Parathyroid adenoma (tissue), 2 donors: ENCODE results near the gene SLC13A1.

Experiments
- H2AFZ ChIP-seq: fragments of 300-600 bp; sonication (generic); one replicate; pipeline ENCODE4 v1.7.0; 2017; ENCODE audit warnings: antibody characterized with exemption, mild to moderate bottlenecking
- H3K27ac ChIP-seq: fragments of 300-600 bp; sonication (generic); one replicate; pipeline ENCODE4 v1.7.0; 2017
- H3K27me3 ChIP-seq: fragments of 300-600 bp; sonication (generic); one replicate; pipeline ENCODE4 v1.7.0; 2017; ENCODE audit warnings: low read length; ENCODE audit not compliant: control insufficient read depth, insufficient read depth
- H3K36me3 ChIP-seq: fragments of 300-600 bp; sonication (generic); one replicate; pipeline ENCODE4 v1.7.0; 2017; ENCODE audit warnings: low read length; ENCODE audit not compliant: control insufficient read depth, insufficient read depth
- H3K4me1 ChIP-seq: fragments of 300-600 bp; sonication (generic); one replicate; pipeline ENCODE4 v1.7.0; 2017; ENCODE audit warnings: control low read depth
- H3K4me2 ChIP-seq: fragments of 300-600 bp; sonication (generic); one replicate; pipeline ENCODE4 v1.7.0; 2017; ENCODE audit warnings: low read length
- H3K4me3 ChIP-seq: fragments of 300-600 bp; sonication (generic); one replicate; pipeline ENCODE4 v1.7.0; 2017; ENCODE audit warnings: low read depth, low read length
- H3K79me2 ChIP-seq: fragments of 300-600 bp; sonication (generic); one replicate; pipeline ENCODE4 v1.7.0; 2017; ENCODE audit warnings: control low read depth
- H3K9ac ChIP-seq: fragments of 300-600 bp; sonication (generic); one replicate; pipeline ENCODE4 v1.7.0; 2017; ENCODE audit warnings: mild to moderate bottlenecking
- H3K9me3 ChIP-seq: fragments of 300-600 bp; sonication (generic); one replicate; pipeline ENCODE4 v1.7.0; 2017; ENCODE audit warnings: low read length; ENCODE audit not compliant: control insufficient read depth
- TF ChIP-seq, protein P1 (sequence below): fragments of 300-600 bp; sonication (generic); IDR thresholded peaks from one replicate; pipeline ENCODE4 v1.7.0; 2017; ENCODE audit warnings: antibody characterized with exemption, mild to moderate bottlenecking
- donor health status: primary hyperparathyroidism.

The SLC13A1 gene

DNA sequence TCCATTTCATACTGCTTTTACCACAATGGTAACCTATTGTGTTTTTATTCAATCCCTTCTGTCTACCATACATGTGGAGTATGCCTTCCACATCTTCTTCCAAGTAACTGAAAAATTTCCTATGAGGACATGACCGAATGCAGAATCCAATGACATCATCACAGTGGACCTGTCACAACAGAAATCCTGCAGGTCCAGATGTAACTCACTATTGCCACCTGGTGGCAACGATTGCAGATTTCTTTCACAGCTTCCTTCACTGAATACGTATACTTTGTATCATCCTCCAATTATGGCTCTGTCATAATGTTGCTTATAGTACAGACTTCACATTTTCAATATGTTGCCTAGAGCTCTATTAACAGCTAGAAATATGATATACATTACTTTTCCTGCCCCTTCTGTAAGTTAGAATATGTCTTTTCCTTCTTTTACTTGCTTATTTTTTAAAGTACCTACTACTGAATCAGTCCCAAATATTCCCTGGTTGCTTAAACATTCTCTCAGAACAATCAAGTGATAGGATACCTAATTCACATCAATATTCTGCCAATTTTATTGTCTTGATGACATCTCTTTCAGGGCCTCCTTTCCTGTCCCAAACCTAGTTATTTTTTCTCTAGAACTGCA, 45.4 kb downstream of the SLC13A1 start:
- no peaks in the 10 kb centered on the region for H3K79me2 ChIP-seq
- no peak overlapping the region for H2AFZ ChIP-seq
- H3K9ac ChIP-seq = no peak overlapping the region
- H3K27me3 ChIP-seq = no peaks in the 10 kb centered on the region
- no peak overlapping the region for H3K4me2 ChIP-seq
- TF ChIP-seq, protein P1, sequence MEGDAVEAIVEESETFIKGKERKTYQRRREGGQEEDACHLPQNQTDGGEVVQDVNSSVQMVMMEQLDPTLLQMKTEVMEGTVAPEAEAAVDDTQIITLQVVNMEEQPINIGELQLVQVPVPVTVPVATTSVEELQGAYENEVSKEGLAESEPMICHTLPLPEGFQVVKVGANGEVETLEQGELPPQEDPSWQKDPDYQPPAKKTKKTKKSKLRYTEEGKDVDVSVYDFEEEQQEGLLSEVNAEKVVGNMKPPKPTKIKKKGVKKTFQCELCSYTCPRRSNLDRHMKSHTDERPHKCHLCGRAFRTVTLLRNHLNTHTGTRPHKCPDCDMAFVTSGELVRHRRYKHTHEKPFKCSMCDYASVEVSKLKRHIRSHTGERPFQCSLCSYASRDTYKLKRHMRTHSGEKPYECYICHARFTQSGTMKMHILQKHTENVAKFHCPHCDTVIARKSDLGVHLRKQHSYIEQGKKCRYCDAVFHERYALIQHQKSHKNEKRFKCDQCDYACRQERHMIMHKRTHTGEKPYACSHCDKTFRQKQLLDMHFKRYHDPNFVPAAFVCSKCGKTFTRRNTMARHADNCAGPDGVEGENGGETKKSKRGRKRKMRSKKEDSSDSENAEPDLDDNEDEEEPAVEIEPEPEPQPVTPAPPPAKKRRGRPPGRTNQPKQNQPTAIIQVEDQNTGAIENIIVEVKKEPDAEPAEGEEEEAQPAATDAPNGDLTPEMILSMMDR = peak; percentile 61
- H3K4me1 ChIP-seq = no peaks in the 10 kb centered on the region
- no peak overlapping the region for H3K27ac ChIP-seq
- H3K4me3 ChIP-seq = no peak overlapping the region
- H3K36me3 ChIP-seq = no peaks in the 10 kb centered on the region
- H3K9me3 ChIP-seq = no peaks in the 10 kb centered on the region

- H3K4me2 ChIP-seq = no peak overlapping the region
- no peaks in the 10 kb centered on the region for H3K4me1 ChIP-seq
- no peaks in the 10 kb centered on the region for H3K79me2 ChIP-seq
- H3K4me3 ChIP-seq = no peak overlapping the region
- TF ChIP-seq, protein P1 = no peak
- no peak overlapping the region for H2AFZ ChIP-seq
- H3K9ac ChIP-seq = no peak overlapping the region
- H3K9me3 ChIP-seq = no peaks in the 10 kb centered on the region
- H3K27me3 ChIP-seq = no peaks in the 10 kb centered on the region
- no peaks in the 10 kb centered on the region for H3K36me3 ChIP-seq
- no peak overlapping the region for H3K27ac ChIP-seq
These were observed 48.3 kb downstream of the SLC13A1 start for GRCh38 chr7:123151443-123151842.

- no peak overlapping the region for H3K27ac ChIP-seq
- TF ChIP-seq, protein P1 = no peak
- H3K4me3 ChIP-seq = no peak overlapping the region
- H3K9me3 ChIP-seq = no peaks in the 10 kb centered on the region
- H3K79me2 ChIP-seq = no peaks in the 10 kb centered on the region
- no peaks in the 10 kb centered on the region for H3K27me3 ChIP-seq
- H2AFZ ChIP-seq = no peak overlapping the region
- no peak overlapping the region for H3K9ac ChIP-seq
- H3K36me3 ChIP-seq = no peaks in the 10 kb centered on the region
- H3K4me1 ChIP-seq = no peaks in the 10 kb centered on the region
- no peak overlapping the region for H3K4me2 ChIP-seq
These were observed 51.0 kb downstream of the SLC13A1 start for GRCh38 chr7:123148813-123149212.

DNA sequence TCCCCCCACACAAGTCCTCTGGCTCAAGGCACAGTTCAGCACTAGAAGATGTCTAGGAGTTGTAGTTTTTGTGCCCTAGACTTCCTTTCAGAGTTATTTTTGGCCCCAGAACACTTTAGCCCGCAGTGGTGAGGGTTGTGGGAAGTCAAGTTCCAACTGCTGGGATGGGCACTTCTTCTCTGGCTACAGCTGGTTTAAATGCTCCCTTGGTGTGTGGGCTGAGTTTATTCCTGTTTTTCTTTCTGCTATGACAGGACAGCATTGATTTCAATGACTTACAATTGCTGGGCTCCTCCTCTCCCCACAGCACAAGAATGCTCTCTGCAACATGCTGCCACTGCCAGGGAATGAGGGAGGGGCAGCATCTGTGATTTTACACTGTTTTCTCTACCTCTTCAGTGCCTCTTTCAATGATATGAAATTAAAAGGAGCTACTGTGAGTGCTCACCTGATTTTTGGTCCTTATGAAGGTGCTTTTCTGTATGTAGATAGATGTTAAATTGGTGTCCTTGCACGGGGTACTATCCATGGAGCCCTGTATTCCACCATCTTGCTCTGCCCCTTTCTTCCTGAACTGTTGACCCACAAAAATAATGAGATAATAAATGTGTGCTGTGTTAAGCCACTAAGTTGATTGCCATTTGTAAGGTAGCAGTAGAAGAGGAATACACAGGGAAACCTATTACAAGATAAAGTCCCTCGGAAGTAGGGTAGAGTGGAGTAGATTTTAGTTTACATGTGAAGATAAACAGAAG, 56.3 kb downstream of the SLC13A1 start:
- no peaks in the 10 kb centered on the region for H3K4me1 ChIP-seq
- H3K4me2 ChIP-seq = no peak overlapping the region
- no peaks in the 10 kb centered on the region for H3K27me3 ChIP-seq
- no peak overlapping the region for H2AFZ ChIP-seq
- H3K27ac ChIP-seq = no peak overlapping the region
- no peaks in the 10 kb centered on the region for H3K79me2 ChIP-seq
- H3K36me3 ChIP-seq = no peaks in the 10 kb centered on the region
- TF ChIP-seq, protein P1 = no peak
- no peaks in the 10 kb centered on the region for H3K9me3 ChIP-seq
- H3K4me3 ChIP-seq = no peak overlapping the region
- no peak overlapping the region for H3K9ac ChIP-seq

DNA sequence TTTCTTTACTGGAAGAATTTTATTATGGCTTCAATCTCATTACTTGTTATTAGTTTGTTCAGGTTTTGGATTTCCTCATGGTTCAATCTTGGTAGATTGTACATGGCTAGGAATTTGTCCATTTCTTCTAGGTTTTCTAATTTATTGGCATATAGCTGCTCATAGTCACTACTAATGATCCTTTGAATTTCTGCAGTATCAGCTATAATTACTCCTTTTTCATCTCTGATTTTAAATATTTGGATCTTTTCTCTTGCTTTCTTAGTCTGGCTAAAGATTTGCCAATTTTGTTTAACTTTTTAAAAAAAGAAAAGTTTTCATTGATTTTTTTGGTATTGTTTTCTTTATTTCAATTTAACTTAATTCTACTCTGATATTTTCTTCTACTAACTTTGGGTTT, 59.2 kb downstream of the SLC13A1 start:
- no peak overlapping the region for H2AFZ ChIP-seq
- H3K9me3 ChIP-seq = no peaks in the 10 kb centered on the region
- no peaks in the 10 kb centered on the region for H3K79me2 ChIP-seq
- H3K4me1 ChIP-seq = no peaks in the 10 kb centered on the region
- H3K36me3 ChIP-seq = no peaks in the 10 kb centered on the region
- H3K4me3 ChIP-seq = no peak overlapping the region
- no peak overlapping the region for H3K27ac ChIP-seq
- H3K4me2 ChIP-seq = no peak overlapping the region
- H3K27me3 ChIP-seq = no peaks in the 10 kb centered on the region
- TF ChIP-seq, protein P1 = no peak
- H3K9ac ChIP-seq = no peak overlapping the region
